Suppressor macrophage treated with lipopolysaccharide for 4 hours (primary cell): Measurements from ENCODE around the gene PDE4B.
A peak's percentile ranks its signal among the peaks of the same experiment; 100 is the strongest.

Experiments
- DNase-seq: peaks from one replicate; pipeline ENCODE4 v3.0.0-alpha.2; 2020

Gene PDE4B

DNA sequence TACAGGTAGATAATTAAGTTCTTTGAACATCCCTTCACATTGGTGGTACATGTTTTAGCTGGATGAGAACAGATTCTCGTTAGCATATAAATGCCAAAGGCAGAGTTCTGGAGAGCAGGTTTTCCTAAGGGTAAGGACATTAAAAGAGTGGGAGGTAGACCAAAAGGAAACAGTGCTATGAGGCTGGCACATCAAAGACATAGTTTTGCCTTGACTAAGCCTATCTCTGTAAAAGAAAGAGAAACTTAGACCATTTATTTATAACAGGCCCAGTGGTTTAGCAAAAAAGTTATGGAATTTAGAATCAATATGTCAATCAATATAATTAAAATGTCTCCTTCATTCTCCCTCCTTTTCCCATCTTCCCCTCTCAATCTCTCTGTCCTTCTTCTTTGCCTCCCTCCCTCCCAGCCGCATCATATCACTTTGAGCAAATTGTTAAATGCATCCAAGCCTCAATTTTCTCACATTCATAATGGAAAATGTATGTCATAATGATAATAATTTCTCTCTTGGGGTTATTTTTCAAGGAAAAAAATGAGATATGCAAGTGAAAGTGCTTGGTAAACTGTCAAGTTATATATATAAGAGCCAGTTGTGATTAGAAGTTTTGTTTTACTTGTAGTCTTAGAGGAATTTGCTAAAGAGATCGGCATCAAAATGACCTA, 531.4 kb downstream of the PDE4B start:
- DNase-seq = no peak

DNA sequence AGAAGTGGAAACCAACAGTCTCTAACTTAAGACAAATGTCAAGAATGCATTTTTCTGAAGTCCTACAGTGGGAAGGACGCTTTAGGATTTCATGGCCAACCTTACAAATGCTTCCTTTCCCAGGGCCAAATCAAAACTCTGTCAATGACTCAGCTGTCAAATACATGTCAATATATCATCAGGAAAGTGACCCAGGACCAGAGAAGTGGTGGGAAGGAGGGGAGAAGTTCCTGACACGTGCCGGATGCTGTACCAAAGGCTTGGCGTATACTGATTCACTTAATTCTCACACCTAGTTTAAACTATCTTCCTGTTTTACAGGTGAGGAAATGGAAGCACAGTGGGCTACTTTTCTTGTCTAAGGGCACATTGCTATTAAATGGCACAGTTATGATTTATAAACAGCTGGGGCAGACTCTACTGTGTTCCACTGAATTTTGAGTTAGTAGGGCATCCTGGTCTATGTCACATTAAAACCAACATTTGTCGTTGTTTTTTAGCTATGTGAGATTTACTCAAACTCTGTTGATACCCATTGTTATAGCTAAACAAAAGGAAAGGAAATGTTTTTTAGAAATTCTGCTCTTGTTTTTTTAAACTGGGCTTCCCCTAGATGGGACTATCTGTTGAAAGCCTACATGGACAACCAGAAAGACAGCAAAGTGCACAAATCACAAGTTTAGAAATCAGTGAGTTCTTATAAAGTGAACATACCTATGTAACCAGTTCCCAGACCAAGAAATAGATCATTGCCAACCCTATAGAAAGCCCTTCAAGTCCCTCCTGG, 533.1 kb downstream of the PDE4B start:
- no peak for DNase-seq

DNA sequence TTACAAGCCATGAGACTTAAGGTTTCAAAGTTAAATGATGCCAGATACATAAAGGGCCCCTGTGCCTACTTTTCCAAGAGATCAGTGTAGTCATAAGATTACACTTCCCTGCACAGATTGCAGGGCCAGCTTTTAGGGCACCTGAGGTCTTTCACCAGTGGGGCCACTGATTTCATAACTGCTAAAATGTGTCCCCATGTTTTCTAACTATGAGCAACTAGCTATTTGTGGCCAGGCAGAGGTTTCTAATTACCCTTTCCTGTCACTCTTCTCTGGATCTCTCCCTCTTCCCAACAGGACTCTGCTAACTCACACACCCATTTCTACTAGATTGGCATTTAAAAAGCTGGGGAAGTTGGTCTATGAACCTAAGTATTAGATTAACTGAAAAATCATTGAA, 534.2 kb downstream of the PDE4B start:
- no peak for DNase-seq

DNA sequence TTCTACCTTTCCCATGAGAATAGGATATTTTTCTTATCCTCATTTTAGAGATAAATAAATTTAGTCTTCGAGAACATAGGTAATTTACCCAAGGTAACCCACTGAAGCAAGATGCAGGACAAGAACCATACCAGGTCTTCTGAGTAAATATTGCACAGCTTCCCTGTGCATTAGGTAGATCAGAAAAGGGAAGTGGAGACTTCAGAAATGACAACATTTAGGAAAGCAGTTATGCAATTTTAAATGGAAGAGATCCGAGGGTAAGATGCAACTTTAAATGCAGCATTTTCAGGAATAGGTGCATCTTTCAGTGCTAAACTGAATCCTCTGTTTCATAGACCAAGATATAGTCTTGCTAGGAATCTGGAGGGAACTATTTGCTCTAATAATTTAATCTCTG, 534.9 kb downstream of the PDE4B start:
- peak; percentile 37 for DNase-seq

DNA sequence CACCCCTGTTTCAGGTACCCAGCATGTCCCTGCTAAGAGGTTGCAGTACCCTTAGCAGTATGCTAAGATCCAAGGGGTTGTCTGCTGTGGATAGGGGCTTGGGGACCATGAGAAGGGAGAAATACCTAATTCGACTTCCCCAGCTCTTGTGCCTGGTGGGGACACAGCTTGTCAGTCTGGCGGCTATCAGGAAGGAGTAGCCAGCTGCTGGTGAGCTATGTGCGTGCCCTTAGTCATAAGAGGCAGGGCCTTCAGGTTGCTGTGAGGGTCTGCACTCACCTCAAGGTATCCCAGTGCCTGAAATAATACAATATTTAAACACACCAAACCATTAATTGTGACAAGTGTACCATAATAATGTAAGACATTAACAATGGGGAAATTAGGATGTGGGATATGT, 536.2 kb downstream of the PDE4B start:
- DNase-seq = no peak

DNA sequence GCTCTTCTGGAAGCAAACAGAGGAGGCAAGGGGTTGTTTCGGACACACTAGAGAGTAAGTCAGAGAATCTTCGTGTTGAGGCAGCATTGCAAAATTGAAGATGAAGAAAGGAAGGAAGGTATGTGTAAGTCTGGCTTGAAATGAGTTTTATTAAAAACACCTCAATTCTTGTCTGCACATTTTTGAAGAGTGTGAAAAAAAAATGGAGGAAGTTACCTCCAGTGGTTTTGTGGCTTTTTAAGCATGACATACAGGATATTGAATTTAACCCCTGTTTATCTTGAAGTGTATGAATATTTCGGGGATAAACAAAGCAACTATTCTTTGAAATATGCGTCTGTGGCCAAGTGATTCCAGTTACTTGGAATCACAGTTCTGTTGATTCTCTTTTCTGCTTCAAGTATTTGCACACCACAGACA, 538.0 kb downstream of the PDE4B start:
- DNase-seq = no peak

DNA sequence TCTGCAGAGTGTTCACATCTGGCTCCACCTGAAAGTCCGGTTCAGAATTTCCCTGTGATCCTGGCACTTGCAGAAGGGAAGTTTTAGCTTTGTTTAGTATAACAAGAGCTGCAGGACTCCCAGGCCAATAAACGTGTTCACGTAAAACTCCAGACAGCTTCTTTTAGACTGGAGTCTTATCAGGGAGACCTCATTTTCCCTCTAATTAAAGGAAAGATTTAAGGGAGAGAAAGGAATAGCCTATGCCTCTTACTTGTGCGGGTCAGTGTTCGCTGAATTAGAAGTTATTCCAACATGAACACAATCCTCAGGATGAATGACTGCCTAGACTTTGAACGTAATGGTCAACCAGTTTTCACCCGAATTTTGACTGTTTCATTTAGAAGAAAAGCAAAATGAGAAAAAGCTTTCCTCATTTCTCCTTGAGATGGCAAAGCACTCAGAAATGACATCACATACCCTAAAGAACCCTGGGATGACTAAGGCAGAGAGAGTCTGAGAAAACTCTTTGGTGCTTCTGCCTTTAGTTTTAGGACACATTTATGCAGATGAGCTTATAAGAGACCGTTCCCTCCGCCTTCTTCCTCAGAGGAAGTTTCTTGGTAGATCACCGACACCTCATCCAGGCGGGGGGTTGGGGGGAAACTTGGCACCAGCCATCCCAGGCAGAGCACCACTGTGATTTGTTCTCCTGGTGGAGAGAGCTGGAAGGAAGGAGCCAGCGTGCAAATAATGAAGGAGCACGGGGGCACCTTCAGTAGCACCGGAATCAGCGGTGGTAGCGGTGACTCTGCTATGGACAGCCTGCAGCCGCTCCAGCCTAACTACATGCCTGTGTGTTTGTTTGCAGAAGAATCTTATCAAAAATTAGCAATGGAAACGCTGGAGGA, 539.2 kb downstream of the PDE4B start:
- DNase-seq = peak; percentile 98

DNA sequence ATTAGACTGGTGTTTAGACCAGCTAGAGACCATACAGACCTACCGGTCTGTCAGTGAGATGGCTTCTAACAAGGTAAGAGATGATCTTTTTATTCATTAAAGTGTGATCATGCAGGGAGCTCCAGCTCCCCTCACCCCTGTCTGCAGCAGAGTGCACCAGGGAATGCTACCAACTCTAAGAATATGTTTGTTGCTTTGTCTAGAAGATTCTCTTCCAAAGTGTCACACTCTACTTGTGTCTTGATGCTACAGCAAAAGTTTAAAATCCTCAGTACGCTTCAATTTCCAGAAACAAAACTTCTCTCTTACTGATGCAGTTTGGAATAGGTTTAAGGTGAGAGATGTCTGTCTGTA, 539.8 kb downstream of the PDE4B start:
- no peak for DNase-seq

DNA sequence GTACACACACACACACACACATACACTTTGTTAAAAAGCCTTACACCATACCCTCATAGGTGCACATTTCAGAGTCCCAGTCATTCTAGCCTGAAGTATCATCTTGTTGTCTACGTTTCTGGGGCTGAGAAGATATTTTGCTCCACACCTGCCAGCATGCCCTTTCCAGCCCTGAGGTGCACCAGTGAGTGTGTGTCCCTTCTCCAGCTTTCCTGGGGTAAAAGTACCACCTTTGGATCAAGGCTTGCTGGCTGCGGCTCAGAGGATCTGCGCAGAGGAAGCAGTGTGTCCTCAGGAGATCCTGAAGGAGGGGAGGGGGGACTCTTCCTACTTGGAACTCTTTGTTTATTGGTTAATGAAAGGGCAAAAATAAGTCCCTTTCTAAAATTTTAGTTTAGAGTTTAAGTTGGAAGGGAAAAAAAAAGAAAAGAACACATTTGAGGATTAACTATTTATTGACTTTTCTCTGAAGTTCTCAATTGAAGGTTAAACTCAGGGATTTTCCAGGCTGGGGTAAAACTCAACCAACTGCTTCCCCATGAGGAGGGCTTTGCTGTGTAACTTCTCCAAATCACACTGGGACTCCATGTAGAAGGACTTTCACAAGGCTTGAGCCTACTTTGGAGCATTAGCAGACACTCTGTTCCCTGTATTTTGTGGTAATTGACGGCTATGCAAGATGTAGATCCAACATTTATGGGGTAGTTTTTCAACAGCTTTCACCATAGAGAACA, 540.9 kb downstream of the PDE4B start:
- DNase-seq = peak; percentile 86

DNA sequence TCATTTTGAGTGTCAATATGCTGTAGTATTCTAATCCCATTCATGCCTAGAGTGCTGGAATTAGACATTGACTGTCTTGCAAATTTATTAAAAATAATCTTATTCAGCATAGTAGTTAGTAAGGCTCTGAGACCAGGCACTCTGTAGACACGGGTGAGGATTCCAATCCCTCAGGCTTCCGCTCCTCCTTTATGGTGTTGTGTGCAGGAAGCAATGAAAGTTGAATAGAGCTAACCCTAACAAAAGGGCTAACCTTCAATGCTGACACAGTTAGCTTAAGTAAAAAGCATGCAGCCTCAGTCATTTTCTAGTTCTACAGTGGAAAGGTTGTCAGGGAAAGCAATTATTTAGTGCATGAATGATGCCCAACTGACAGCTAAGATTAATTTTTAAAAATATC, 541.6 kb downstream of the PDE4B start:
- no peak for DNase-seq

DNA sequence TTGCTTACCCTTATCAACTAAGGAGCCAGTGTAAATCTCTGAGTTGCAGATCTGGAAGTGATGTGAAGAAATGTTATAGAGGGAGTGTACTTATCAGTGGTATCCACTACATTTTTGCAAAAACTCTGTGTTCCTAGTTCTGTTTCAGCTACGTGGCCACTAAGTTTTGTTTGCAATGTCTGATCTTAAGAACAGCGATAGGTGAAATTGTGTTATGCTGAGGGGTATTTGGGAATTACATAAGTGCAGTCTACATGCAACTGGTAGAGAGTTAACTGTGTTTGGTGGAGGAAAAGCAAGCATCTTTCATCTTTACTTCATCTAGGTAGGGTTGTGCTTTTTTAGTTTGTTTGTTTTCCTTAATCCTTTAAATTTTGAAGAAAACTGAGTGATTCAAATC, 542.4 kb downstream of the PDE4B start:
- no peak for DNase-seq

DNA sequence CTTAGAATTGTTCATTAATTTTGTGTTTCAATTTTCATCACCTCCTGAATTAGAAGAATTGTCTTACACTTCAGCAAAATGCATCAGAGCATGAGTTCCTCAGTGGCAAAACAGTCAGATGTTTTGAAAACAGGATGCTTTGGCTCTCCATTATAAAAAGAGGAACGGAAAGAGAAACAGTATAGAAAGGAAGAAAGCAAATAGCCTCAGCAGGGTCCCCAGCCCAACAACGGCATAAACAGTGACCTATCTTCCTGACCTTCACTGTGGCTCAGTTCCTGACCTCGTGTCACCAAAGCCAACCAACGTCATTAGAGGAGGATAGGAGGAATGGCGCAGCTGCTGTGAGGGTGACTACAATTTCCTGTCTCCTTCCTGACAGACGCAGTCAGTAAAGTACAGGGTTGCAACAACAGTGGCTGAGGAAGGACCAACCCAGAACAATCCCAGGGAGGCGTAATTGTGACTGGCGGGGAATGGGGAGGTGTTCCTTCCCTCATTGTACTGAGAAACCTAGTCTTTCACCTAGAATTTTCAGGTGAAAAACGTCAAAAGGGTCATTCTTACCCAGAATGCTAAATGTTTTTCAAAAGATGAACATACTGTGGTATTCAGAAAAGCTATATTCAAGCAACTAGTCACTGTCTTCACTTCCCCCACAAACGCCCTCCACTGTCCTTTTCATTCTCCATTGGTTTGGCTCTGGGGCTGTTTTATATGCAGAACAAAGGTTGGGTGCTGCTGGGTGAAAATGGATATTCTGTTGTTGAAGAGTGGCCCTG, 543.4 kb downstream of the PDE4B start:
- peak; percentile 98 for DNase-seq

DNA sequence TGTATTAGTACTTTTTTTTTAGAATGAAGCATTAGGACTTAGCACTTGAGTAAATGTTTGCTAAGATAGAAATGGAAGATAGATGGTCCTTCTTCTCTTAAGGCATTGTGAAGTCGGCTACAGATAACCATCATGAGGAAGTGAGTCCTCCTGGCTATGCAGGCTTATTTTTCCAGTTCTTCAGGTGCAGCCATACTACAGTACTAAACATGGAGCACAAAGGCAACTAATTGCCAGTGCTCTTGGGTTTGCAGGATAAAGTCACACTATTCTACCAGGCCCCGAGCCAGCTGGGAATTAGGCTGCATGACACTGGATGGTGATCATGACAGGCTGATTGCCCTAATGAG, 543.9 kb downstream of the PDE4B start:
- DNase-seq = no peak

DNA sequence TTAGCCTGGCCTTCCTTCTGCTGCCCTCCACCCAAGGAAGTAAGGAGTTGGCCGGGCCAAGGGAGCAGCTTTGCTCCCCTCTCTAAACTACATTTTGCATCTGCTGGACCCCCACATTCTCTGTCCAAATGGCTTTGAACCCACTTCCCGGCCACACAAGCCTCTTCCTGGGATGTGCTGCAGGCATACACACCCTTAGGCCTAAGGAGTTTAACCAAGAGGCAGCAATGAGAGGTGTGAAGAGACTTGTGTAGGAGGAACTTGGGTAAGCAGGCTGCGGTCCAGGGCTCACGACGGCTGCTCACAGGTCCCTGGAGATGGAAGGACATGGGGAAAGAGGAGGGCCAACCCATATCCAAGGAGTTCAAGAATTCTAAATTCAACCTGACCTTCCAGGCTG, 544.6 kb downstream of the PDE4B start:
- DNase-seq = no peak

DNA sequence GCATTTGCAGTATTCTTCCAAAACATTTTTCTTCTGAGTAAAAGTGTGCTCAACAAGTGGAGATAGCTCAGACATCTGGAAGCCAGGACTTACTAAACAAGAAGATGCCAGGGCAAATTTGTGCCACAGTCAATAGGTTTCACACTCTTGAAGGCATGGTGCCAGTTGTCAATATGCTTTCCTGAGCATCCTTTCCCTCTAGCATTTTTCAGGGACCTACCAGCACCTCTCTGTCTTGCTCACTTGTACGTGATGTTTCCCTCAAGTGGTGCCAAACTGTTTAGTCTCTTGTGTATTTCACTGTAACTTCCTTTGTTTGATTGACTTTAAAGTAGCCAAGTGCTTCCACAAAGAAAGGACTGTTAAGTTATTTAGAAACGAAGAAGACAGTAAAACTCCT, 547.2 kb downstream of the PDE4B start:
- no peak for DNase-seq

DNA sequence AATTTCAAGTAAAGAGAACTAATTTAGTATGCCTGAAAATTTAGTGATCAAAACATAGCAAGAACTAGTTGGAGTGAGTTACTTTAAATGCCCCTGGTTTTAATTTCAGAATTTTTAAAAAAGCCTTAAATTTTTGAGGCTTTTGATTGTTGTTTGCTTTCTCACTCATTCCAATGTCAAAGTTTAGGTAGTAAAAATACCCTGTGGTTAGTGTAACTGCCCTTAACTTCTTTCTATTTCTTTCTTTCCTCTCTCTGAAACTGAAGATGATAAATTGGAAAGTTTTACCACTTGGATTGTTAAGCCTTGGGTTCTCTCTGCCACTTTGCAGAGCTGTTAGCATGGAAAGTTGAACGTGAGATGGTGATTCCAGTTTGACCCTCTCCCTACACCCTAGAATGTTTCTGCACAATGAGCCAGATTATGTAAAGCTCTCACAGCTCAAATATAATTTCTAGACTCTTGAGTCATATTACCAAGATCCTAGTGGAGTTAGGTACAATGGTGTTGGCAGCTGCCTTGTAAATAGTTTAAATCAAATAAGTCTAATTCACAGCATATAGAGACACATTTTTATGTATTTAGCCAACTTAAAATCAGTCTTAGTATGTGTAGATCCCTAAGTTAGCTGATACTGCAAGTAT, 548.9 kb downstream of the PDE4B start:
- no peak for DNase-seq

DNA sequence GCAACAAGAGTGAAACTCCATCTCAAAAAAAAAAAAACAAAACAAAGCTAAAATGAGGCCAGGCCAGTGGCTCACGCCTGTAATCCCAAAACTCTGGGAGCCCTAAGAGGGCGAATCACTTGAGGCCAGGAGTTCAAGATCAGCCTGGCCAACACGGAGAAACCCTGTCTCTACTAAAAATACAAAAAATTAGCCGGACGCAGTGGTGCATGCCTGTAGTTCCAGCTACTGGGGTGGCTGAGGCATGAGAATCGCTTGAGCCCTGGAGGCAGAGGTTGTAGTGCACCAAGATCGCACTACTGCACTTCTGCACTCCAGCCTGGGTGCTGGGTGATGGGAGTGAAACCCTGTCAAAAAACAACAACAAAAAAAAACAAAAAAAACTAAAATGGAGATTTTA, 550.0 kb downstream of the PDE4B start:
- no peak for DNase-seq

DNA sequence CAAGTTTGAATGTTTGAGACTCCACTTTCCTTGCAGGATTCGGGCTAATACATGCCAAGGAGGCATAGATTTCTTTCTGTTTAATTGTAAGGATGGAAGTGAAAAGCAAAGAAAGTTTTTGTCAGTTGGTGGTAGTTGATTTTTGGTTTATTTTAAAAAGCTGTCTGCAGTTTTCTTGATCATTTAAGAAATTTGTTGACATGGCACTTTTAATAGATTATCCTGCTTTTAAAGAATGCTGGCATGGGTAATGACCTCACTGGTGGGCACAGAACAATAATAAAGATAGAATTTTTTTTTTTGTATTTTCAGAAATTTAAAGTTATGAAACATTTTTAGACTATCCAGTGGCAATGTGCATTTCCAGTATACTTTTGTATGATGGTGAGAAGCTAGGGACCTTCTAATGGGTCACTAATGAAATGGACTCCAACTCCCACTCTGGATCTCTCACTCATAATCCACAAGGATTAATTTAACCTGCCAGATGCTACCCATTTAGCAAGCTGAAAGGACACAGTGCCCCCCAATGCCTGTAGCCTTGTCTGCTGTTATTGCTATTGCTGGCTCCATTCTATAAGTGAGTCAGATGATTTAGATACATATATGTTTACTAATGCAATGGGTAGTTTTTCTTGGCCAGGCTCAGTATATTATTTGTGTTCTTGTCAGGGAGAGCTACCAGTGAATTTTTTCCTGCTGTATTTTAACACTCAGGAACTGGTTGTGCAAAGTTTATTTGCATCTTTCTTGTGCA, 551.1 kb downstream of the PDE4B start:
- no peak for DNase-seq

DNA sequence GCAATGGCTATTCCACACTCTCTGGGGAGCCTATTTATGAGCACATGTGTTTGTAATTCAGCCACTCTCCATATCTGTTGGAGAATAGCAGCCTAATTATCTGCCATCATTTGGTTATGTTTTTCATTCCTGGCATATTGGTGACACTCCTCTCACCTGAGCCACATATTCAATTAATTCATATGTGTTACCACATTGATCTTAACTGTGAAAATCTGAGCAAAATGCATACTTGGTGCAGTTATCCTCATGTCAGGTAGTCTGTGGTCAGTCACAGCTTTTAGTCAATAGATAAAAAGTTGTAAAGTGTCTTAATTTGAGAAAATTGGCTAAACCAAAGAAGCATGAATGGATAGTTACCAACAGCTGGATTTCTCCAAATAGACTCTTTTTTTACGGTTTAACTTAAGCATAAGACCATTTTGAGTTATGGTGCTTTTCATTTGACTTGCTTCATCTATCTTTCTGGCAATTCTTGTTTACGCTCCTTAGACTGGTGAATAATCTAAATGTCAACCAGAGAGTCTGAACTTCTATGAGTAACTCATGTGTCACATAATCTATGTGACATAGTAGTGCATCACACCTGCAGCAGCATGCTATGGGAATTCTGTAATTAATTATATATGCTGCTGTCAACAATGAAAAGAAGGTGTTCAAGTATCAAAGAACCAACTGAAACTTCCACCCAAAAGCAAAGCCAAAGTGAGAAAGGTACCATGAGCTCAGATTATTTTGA, 553.5 kb downstream of the PDE4B start:
- no peak for DNase-seq

DNA sequence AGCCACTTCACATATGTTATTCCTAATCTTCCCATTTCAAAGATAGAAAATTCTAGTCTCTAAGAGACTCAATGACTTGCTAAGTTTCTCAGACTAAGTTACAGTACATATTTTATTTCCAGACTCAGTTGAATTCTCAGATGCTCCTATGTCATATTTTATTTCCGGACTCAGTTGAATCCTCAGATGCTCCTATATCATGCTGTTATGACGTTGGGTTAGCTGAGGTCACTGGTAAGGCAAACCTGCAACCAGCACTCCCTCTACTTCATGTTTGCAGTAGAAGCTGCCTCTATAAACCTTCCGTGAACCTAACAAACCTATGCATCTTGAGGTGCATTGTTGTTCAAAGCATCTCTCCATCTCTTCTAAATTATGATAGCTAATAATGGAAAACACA, 554.2 kb downstream of the PDE4B start:
- DNase-seq = no peak
